Smooth muscle cell (in vitro differentiated cells): Measurements from ENCODE around the gene CAPN10. TPM values are rescaled to one million over a fixed set of nuclear protein-coding genes. Genes with fewer than 3 reads are reported as not detected.
"Not testable (repeated sequence)": the region's sequence is repeated elsewhere in the genome, so short reads cannot be mapped to it uniquely, and the experiment has no call there.

Source experiments
- DNase-seq: peaks from one replicate; lab custom pipeline; 2025; ENCODE audit not compliant: unreplicated experiment; lab: John Stamatoyannopoulos, UW
- H2AFZ ChIP-seq: fragments of 200-600 bp; sonication (generic); 2 replicates; pipeline ENCODE4 v1.6.0; 2016; ENCODE audit warnings: antibody characterized with exemption, low read depth, mild to moderate bottlenecking
- H3F3A ChIP-seq: fragments of 200-600 bp; sonication (generic); 2 replicates; pipeline ENCODE4 v1.6.0; 2017; ENCODE audit warnings: antibody characterized with exemption, low read depth
- H3K27ac ChIP-seq: fragments of 200-600 bp; sonication (generic); 2 replicates; pipeline ENCODE4 v1.5.1; 2016; ENCODE audit warnings: low read depth, mild to moderate bottlenecking
- H3K27me3 ChIP-seq: fragments of 200-600 bp; sonication (generic); 2 replicates; pipeline ENCODE4 v1.6.1; 2016; ENCODE audit warnings: low read depth, mild to moderate bottlenecking
- H3K36me3 ChIP-seq: fragments of 200-600 bp; sonication (generic); 2 replicates; pipeline ENCODE4 v1.5.1; 2016; ENCODE audit warnings: low read depth
- H3K4me1 ChIP-seq: fragments of 200-600 bp; sonication (generic); 2 replicates; pipeline ENCODE4 v1.5.1; 2016; ENCODE audit warnings: low read depth
- H3K4me2 ChIP-seq: fragments of 200-600 bp; sonication (generic); 2 replicates; pipeline ENCODE4 v1.6.0; 2016; ENCODE audit warnings: mild to moderate bottlenecking
- H3K4me3 ChIP-seq: fragments of 200-600 bp; sonication (generic); 2 replicates; pipeline ENCODE4 v1.5.1; 2016; ENCODE audit warnings: mild to moderate bottlenecking
- H3K79me2 ChIP-seq: fragments of 200-600 bp; sonication (generic); 2 replicates; pipeline ENCODE4 v1.6.0; 2016; ENCODE audit warnings: low read depth, mild to moderate bottlenecking
- H3K9ac ChIP-seq: fragments of 200-600 bp; sonication (generic); 2 replicates; pipeline ENCODE4 v1.6.0; 2016; ENCODE audit warnings: low read depth
- H3K9me3 ChIP-seq: fragments of 200-600 bp; sonication (generic); replicated peaks from 2 replicates; pipeline ENCODE4 v1.5.1; 2016; ENCODE audit warnings: low read depth
- H4K20me1 ChIP-seq: fragments of 200-600 bp; sonication (generic); 2 replicates; pipeline ENCODE4 v1.6.0; 2016; ENCODE audit warnings: low read depth
- CTCF ChIP-seq: fragments of 200-600 bp; sonication (generic); IDR thresholded peaks from 2 replicates; pipeline ENCODE4 v1.5.1; 2017; ENCODE audit warnings: borderline replicate concordance, mild to moderate bottlenecking, antibody characterized with exemption; ENCODE audit not compliant: insufficient read depth, poor library complexity, severe bottlenecking
- WGBS: methylation state at CpG from one replicate; pipeline ENCODE4 v1.1.7; 2016; ENCODE audit warnings: low lambda C conversion rate; 5-methylcytosine and 5-hydroxymethylcytosine counted together
- polyA plus RNA-seq: library from polyadenylated mRNA; unstranded; fragments of >200 nt; fragmentation: Nextera tagmentation; extraction: Ambion mirVana; gene quantifications from 2 replicates; pipeline ENCODE4 v1.2.1, GENCODE V29; 2016
- total RNA-seq: library from RNA; depleted of rRNA; stranded (reverse); fragments of >200 nt; gene quantifications from 2 replicates; pipeline ENCODE4 v1.2.3, GENCODE V29; 2014

Gene CAPN10
- total and polyA plus RNA-seq, 2 experiments from 2014 or later = 6.6 to 17.0 TPM

GRCh38 chr2:240613781-240614180 lies 27.2 kb downstream of the CAPN10 start:
- no peaks in the 10 kb centered on the region for H3K79me2 ChIP-seq

GRCh38 chr2:240614391-240614790 lies 27.9 kb downstream of the CAPN10 start:
- no peak overlapping the region for H2AFZ ChIP-seq
- H3K9me3 ChIP-seq = no peaks in the 10 kb centered on the region
- H3K79me2 ChIP-seq = no peaks in the 10 kb centered on the region
- H3K4me1 ChIP-seq = no peaks in the 10 kb centered on the region
- H4K20me1 ChIP-seq = no peaks in the 10 kb centered on the region
- no peaks in the 10 kb centered on the region for H3K36me3 ChIP-seq
- H3F3A ChIP-seq = no peaks in the 10 kb centered on the region
- no peak overlapping the region for H3K4me2 ChIP-seq
- no peak overlapping the region for H3K27ac ChIP-seq
- H3K4me3 ChIP-seq = no peak overlapping the region
- WGBS = 95% methylated on average over 9 of the region's 9 CpGs
- no peaks in the 10 kb centered on the region for H3K27me3 ChIP-seq
- TF ChIP-seq CTCF = no peak
- H3K9ac ChIP-seq = no peak overlapping the region
- no peak for DNase-seq

More at GRCh38 chr2:240613781-240614180, 27.2 kb downstream of the CAPN10 start:
- Histone ChIP-seq H3K27ac (no peak overlapping the region), H4K20me1 (no peaks in the 10 kb centered on the region), H3K36me3 (no peaks in the 10 kb centered on the region), H2AFZ (no peak overlapping the region), H3K9ac (no peak overlapping the region), H3K4me2 (no peak overlapping the region), H3K4me1 (no peaks in the 10 kb centered on the region), H3K9me3 (no peaks in the 10 kb centered on the region), H3K4me3 (no peak overlapping the region), H3F3A (no peaks in the 10 kb centered on the region), H3K27me3 (no peaks in the 10 kb centered on the region)
- 92% methylated on average over 4 of the region's 4 CpGs for WGBS
- no peak for TF ChIP-seq CTCF
- no peak for DNase-seq

GRCh38 chr2:240615396-240615795 lies 28.9 kb downstream of the CAPN10 start:
- 69% methylated on average over 2 of the region's 2 CpGs for WGBS
- Histone ChIP-seq H3K4me1 (no peaks in the 10 kb centered on the region), H3K4me2 (no peak overlapping the region), H3K27ac (no peak overlapping the region), H3K9ac (no peak overlapping the region), H3K36me3 (no peaks in the 10 kb centered on the region), H3K9me3 (no peaks in the 10 kb centered on the region), H3K79me2 (no peaks in the 10 kb centered on the region), H3K4me3 (no peak overlapping the region), H2AFZ (no peak overlapping the region), H3K27me3 (no peaks in the 10 kb centered on the region), H3F3A (no peaks in the 10 kb centered on the region), H4K20me1 (no peaks in the 10 kb centered on the region)
- no peak for DNase-seq
- no peak for TF ChIP-seq CTCF

- Histone ChIP-seq H2AFZ (no peak overlapping the region), H3K4me1 (no peaks in the 10 kb centered on the region), H3K36me3 (no peaks in the 10 kb centered on the region), H4K20me1 (no peaks in the 10 kb centered on the region), H3K79me2 (no peaks in the 10 kb centered on the region), H3K27ac (no peak overlapping the region), H3K9ac (no peak overlapping the region), H3K27me3 (no peaks in the 10 kb centered on the region), H3K9me3 (no peaks in the 10 kb centered on the region), H3K4me2 (no peak overlapping the region), H3F3A (no peaks in the 10 kb centered on the region), H3K4me3 (no peak overlapping the region)
- TF ChIP-seq CTCF = no peak
- WGBS = 86% methylated on average over 20 of the region's 20 CpGs
- DNase-seq = no peak
These were observed 29.4 kb downstream of the CAPN10 start for GRCh38 chr2:240615820-240616547.

- not testable (repeated sequence) for H3K4me2 ChIP-seq, H3K4me3 ChIP-seq, H4K20me1 ChIP-seq, DNase-seq, H3K79me2 ChIP-seq, H2AFZ ChIP-seq, H3K4me1 ChIP-seq, H3K27ac ChIP-seq, H3K36me3 ChIP-seq, H3K27me3 ChIP-seq, H3K9me3 ChIP-seq, H3K9ac ChIP-seq, H3F3A ChIP-seq
- WGBS = 86% methylated on average over 5 of the region's 5 CpGs
These were observed 30.5 kb downstream of the CAPN10 start for GRCh38 chr2:240616860-240617666.
